WTC11 (cell line): ENCODE measurements around the gene MEGF6. TPM values are rescaled to one million over a fixed set of nuclear protein-coding genes. Genes with fewer than 3 reads are reported as not detected.

ENCODE experiments used
- ATAC-seq: fragments of 200-7000 bp; cut with Tn5 transposase; 2 replicates; pipeline ENCODE4 v1.10.0; 2021; ENCODE audit warnings: mild to moderate bottlenecking, moderate library complexity
- CTCF ChIA-PET: fragments of 300-600 bp; sonication (Branson Sonifier 250); formaldehyde crosslinking; loops from one replicate; lab custom pipeline; 2021; ENCODE audit warnings: antibody characterized with exemption; lab: Charles Lee
- POLR2A ChIA-PET: fragments of 350-600 bp; sonication (Branson Sonifier 250); formaldehyde crosslinking; loops from one replicate; lab custom pipeline; 2021; ENCODE audit warnings: antibody characterized with exemption; lab: Charles Lee
- DNase-seq: peaks from one replicate; pipeline ENCODE4 v3.0.0; 2021; ENCODE audit warnings: low spot score
- H3K27ac Mint-ChIP-seq: 2 replicates; pipeline ENCODE4 v1.8.0; 2021; ENCODE audit warnings: mixed read lengths
- H3K27me3 Mint-ChIP-seq: 2 replicates; pipeline ENCODE4 v1.8.0; 2021; ENCODE audit warnings: low read depth, mild to moderate bottlenecking, moderate library complexity, mixed read lengths
- H3K36me3 Mint-ChIP-seq: 2 replicates; pipeline ENCODE4 v1.8.0; 2021; ENCODE audit warnings: mixed read lengths
- H3K4me1 Mint-ChIP-seq: 2 replicates; pipeline ENCODE4 v1.8.0; 2022; ENCODE audit warnings: mixed read lengths
- H3K4me3 Mint-ChIP-seq: 2 replicates; pipeline ENCODE4 v1.8.0; 2021; ENCODE audit warnings: mild to moderate bottlenecking, moderate library complexity, mixed read lengths
- H3K9me3 Mint-ChIP-seq: 2 replicates; pipeline ENCODE4 v1.8.0; 2021; ENCODE audit warnings: mixed read lengths
- GTF2I ChIP-seq: fragments of 250-450 bp; sonication (Bioruptor Pico); conservative IDR thresholded peaks from 2 replicates; pipeline ENCODE4 v1.4.0; 2021; ENCODE audit warnings: mild to moderate bottlenecking
- JUN ChIP-seq: sonication (generic); formaldehyde crosslinking; IDR thresholded peaks from 2 replicates; pipeline ENCODE4 v1.8.0; 2023; ENCODE audit warnings: mild to moderate bottlenecking, missing genetic modification reagents
- MYBL2 ChIP-seq: sonication (generic); formaldehyde crosslinking; IDR thresholded peaks from 2 replicates; pipeline ENCODE4 v1.8.1; 2023; ENCODE audit warnings: mild to moderate bottlenecking, moderate library complexity, missing genetic modification reagents
- NR1H2 ChIP-seq: sonication (generic); formaldehyde crosslinking; IDR thresholded peaks from 2 replicates; pipeline ENCODE4 v1.9.0; 2021; ENCODE audit warnings: mild to moderate bottlenecking, moderate library complexity, missing genetic modification reagents
- TCF7 ChIP-seq: sonication (generic); formaldehyde crosslinking; IDR thresholded peaks from 2 replicates; pipeline ENCODE4 v1.8.0; 2022; ENCODE audit warnings: mild to moderate bottlenecking, low read depth, missing genetic modification reagents, moderate library complexity
- ZNF263 ChIP-seq: sonication (generic); formaldehyde crosslinking; IDR thresholded peaks from 2 replicates; pipeline ENCODE4 v1.8.1; 2022; ENCODE audit warnings: low read depth, mild to moderate bottlenecking, moderate library complexity, missing genetic modification reagents
- total RNA-seq: library from RNA; stranded (reverse); gene quantifications from 3 replicates; pipeline ENCODE4 v1.2.3, GENCODE V29; 2021
- TF ChIP-seq, protein P1 (sequence below): sonication (generic); formaldehyde crosslinking; IDR thresholded peaks from 2 replicates; pipeline ENCODE4 v1.8.1; 2023; ENCODE audit warnings: mild to moderate bottlenecking, missing genetic modification reagents
- TF ChIP-seq, protein P2 (sequence below): sonication (generic); formaldehyde crosslinking; IDR thresholded peaks from 2 replicates; pipeline ENCODE4 v1.8.0; 2022; ENCODE audit warnings: mild to moderate bottlenecking, missing genetic modification reagents
- TF ChIP-seq, protein P3 (sequence below): sonication (generic); formaldehyde crosslinking; IDR thresholded peaks from 2 replicates; pipeline ENCODE4 v1.8.0; 2023; ENCODE audit warnings: missing genetic modification reagents, mild to moderate bottlenecking, borderline replicate concordance
- TF ChIP-seq, protein P4 (sequence below): sonication (generic); formaldehyde crosslinking; conservative IDR thresholded peaks from 2 replicates; pipeline ENCODE4 v1.8.1; 2023; ENCODE audit warnings: mild to moderate bottlenecking, low read depth, missing genetic modification reagents, moderate library complexity
- TF ChIP-seq, protein P5 (sequence below): fragments of 250-450 bp; sonication (Bioruptor Pico); IDR thresholded peaks from 2 replicates; pipeline ENCODE4 v1.8.0; 2021; ENCODE audit warnings: mild to moderate bottlenecking
- TF ChIP-seq, protein P6 (sequence below): sonication (generic); formaldehyde crosslinking; IDR thresholded peaks from 2 replicates; pipeline ENCODE4 v1.8.0; 2022; ENCODE audit warnings: missing genetic modification reagents

The MEGF6 gene
- total RNA-seq, 1 experiment from 2014 or later, result 24.9 TPM

DNA sequence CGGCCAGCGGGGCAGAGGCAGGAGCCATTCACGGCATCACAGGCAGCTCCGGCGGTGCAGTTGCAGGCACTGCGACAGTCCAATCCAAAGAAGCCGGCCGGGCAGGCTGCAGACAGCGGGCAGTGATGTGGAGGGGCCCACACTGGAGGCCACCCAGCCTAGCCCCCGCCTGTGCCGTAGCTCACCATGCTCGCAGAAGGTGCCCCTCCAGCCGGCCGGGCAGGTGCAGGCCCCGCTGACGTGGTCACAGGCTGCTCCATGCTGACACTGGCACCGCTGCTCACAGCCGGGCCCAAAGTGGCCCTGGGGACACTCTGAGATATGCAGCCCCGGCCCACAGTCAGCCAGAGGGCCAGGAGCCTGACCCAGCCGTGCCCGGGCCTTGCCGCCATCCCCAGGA is 111.7 kb downstream of the MEGF6 start:
- POLR2A ChIA-PET, result interaction anchor here (1.1 kb wide), 1 partner anchor 32 kb away, joined by 3 read pairs; no protein-coding TSS in a partner anchor
- no peak for TF ChIP-seq JUN
- TF ChIP-seq, protein P1, sequence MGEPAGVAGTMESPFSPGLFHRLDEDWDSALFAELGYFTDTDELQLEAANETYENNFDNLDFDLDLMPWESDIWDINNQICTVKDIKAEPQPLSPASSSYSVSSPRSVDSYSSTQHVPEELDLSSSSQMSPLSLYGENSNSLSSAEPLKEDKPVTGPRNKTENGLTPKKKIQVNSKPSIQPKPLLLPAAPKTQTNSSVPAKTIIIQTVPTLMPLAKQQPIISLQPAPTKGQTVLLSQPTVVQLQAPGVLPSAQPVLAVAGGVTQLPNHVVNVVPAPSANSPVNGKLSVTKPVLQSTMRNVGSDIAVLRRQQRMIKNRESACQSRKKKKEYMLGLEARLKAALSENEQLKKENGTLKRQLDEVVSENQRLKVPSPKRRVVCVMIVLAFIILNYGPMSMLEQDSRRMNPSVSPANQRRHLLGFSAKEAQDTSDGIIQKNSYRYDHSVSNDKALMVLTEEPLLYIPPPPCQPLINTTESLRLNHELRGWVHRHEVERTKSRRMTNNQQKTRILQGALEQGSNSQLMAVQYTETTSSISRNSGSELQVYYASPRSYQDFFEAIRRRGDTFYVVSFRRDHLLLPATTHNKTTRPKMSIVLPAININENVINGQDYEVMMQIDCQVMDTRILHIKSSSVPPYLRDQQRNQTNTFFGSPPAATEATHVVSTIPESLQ (CRISPR knock-in tag), result no peak
- TF ChIP-seq, protein P2, sequence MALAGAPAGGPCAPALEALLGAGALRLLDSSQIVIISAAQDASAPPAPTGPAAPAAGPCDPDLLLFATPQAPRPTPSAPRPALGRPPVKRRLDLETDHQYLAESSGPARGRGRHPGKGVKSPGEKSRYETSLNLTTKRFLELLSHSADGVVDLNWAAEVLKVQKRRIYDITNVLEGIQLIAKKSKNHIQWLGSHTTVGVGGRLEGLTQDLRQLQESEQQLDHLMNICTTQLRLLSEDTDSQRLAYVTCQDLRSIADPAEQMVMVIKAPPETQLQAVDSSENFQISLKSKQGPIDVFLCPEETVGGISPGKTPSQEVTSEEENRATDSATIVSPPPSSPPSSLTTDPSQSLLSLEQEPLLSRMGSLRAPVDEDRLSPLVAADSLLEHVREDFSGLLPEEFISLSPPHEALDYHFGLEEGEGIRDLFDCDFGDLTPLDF (CRISPR knock-in tag), result no peak
- TF ChIP-seq GTF2I (CRISPR knock-in tag), result no peak
- TF ChIP-seq TCF7, result no peak
- no peak for TF ChIP-seq ZNF263 (CRISPR knock-in tag)
- TF ChIP-seq, protein P3, sequence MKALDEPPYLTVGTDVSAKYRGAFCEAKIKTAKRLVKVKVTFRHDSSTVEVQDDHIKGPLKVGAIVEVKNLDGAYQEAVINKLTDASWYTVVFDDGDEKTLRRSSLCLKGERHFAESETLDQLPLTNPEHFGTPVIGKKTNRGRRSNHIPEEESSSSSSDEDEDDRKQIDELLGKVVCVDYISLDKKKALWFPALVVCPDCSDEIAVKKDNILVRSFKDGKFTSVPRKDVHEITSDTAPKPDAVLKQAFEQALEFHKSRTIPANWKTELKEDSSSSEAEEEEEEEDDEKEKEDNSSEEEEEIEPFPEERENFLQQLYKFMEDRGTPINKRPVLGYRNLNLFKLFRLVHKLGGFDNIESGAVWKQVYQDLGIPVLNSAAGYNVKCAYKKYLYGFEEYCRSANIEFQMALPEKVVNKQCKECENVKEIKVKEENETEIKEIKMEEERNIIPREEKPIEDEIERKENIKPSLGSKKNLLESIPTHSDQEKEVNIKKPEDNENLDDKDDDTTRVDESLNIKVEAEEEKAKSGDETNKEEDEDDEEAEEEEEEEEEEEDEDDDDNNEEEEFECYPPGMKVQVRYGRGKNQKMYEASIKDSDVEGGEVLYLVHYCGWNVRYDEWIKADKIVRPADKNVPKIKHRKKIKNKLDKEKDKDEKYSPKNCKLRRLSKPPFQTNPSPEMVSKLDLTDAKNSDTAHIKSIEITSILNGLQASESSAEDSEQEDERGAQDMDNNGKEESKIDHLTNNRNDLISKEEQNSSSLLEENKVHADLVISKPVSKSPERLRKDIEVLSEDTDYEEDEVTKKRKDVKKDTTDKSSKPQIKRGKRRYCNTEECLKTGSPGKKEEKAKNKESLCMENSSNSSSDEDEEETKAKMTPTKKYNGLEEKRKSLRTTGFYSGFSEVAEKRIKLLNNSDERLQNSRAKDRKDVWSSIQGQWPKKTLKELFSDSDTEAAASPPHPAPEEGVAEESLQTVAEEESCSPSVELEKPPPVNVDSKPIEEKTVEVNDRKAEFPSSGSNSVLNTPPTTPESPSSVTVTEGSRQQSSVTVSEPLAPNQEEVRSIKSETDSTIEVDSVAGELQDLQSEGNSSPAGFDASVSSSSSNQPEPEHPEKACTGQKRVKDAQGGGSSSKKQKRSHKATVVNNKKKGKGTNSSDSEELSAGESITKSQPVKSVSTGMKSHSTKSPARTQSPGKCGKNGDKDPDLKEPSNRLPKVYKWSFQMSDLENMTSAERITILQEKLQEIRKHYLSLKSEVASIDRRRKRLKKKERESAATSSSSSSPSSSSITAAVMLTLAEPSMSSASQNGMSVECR (CRISPR knock-in tag), result no peak
- TF ChIP-seq, protein P4, sequence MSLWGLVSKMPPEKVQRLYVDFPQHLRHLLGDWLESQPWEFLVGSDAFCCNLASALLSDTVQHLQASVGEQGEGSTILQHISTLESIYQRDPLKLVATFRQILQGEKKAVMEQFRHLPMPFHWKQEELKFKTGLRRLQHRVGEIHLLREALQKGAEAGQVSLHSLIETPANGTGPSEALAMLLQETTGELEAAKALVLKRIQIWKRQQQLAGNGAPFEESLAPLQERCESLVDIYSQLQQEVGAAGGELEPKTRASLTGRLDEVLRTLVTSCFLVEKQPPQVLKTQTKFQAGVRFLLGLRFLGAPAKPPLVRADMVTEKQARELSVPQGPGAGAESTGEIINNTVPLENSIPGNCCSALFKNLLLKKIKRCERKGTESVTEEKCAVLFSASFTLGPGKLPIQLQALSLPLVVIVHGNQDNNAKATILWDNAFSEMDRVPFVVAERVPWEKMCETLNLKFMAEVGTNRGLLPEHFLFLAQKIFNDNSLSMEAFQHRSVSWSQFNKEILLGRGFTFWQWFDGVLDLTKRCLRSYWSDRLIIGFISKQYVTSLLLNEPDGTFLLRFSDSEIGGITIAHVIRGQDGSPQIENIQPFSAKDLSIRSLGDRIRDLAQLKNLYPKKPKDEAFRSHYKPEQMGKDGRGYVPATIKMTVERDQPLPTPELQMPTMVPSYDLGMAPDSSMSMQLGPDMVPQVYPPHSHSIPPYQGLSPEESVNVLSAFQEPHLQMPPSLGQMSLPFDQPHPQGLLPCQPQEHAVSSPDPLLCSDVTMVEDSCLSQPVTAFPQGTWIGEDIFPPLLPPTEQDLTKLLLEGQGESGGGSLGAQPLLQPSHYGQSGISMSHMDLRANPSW (CRISPR knock-in tag), result no peak
- TF ChIP-seq, protein P5, sequence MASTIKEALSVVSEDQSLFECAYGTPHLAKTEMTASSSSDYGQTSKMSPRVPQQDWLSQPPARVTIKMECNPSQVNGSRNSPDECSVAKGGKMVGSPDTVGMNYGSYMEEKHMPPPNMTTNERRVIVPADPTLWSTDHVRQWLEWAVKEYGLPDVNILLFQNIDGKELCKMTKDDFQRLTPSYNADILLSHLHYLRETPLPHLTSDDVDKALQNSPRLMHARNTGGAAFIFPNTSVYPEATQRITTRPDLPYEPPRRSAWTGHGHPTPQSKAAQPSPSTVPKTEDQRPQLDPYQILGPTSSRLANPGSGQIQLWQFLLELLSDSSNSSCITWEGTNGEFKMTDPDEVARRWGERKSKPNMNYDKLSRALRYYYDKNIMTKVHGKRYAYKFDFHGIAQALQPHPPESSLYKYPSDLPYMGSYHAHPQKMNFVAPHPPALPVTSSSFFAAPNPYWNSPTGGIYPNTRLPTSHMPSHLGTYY, result no peak
- no peaks in the 10 kb centered on the region for H3K36me3 Mint-ChIP-seq
- no peaks in the 10 kb centered on the region for H3K9me3 Mint-ChIP-seq
- no peak for ATAC-seq
- CTCF ChIA-PET, result interaction anchor here (0.9 to 6.2 kb wide), 4 partner anchors 9 to 124 kb away, joined by 4 to 71 read pairs (median 4); no protein-coding TSS in a partner anchor
- H3K27me3 Mint-ChIP-seq, result no peaks in the 10 kb centered on the region
- DNase-seq, result no peak
- no peak overlapping the region for H3K27ac Mint-ChIP-seq
- H3K4me1 Mint-ChIP-seq, result no peaks in the 10 kb centered on the region
- H3K4me3 Mint-ChIP-seq, result no peak overlapping the region

DNA sequence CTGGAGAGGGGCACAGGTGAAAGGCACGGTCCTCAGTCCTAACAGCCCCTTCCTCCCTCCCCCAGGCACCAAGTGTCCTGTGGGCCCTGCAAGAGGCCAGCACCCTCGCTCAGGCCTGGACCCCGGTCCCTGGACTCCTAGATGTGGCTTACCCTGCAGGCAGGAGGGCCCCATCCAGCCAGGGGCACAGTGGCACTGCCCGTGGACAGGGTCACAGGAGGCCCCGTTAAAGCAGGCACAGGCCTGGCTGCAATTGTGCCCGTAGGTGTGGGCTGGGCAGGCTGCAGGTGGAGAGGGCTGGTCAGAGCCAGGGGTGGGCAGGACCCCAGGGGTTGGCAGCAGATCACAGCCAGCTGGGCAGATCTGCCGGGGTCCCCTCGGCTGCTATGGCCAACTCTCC is 112.3 kb downstream of the MEGF6 start:
- ChIA-PET POLR2A (interaction anchor here (1.1 kb wide), 1 partner anchor 32 kb away, joined by 3 read pairs; no protein-coding TSS in a partner anchor), CTCF (interaction anchor here (0.9 to 6.2 kb wide), 5 partner anchors 8 to 124 kb away, joined by 4 to 71 read pairs (median 4); no protein-coding TSS in a partner anchor)
- TF ChIP-seq, protein P6, sequence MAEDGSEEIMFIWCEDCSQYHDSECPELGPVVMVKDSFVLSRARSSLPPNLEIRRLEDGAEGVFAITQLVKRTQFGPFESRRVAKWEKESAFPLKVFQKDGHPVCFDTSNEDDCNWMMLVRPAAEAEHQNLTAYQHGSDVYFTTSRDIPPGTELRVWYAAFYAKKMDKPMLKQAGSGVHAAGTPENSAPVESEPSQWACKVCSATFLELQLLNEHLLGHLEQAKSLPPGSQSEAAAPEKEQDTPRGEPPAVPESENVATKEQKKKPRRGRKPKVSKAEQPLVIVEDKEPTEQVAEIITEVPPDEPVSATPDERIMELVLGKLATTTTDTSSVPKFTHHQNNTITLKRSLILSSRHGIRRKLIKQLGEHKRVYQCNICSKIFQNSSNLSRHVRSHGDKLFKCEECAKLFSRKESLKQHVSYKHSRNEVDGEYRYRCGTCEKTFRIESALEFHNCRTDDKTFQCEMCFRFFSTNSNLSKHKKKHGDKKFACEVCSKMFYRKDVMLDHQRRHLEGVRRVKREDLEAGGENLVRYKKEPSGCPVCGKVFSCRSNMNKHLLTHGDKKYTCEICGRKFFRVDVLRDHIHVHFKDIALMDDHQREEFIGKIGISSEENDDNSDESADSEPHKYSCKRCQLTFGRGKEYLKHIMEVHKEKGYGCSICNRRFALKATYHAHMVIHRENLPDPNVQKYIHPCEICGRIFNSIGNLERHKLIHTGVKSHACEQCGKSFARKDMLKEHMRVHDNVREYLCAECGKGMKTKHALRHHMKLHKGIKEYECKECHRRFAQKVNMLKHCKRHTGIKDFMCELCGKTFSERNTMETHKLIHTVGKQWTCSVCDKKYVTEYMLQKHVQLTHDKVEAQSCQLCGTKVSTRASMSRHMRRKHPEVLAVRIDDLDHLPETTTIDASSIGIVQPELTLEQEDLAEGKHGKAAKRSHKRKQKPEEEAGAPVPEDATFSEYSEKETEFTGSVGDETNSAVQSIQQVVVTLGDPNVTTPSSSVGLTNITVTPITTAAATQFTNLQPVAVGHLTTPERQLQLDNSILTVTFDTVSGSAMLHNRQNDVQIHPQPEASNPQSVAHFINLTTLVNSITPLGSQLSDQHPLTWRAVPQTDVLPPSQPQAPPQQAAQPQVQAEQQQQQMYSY, result no peak
- no peak for TF ChIP-seq NR1H2
- no peak for TF ChIP-seq MYBL2 (CRISPR knock-in tag)
- Mint-ChIP-seq H3K4me1 (no peaks in the 10 kb centered on the region), H3K36me3 (no peaks in the 10 kb centered on the region), H3K9me3 (no peaks in the 10 kb centered on the region), H3K4me3 (no peak overlapping the region), H3K27me3 (no peaks in the 10 kb centered on the region), H3K27ac (no peak overlapping the region)
- no peak for DNase-seq
- ATAC-seq, result no peak
